GM23338 (cell line): ENCODE measurements around the gene MC4R. TPM values are rescaled to one million over a fixed set of nuclear protein-coding genes. Genes with fewer than 3 reads are reported as not detected.

Source experiments
- ATAC-seq: fragments of 200-7000 bp; cut with Tn5 transposase; 3 replicates; pipeline ENCODE4 v1.9.1; 2020
- DNase-seq: peaks from one replicate; pipeline ENCODE4 v3.0.0-alpha.2; 2015; ENCODE audit warnings: low spot score
- H2AFZ ChIP-seq: fragments of 200-600 bp; sonication (generic); 2 replicates; pipeline ENCODE4 v1.8.0; 2016; ENCODE audit warnings: antibody characterized with exemption, mild to moderate bottlenecking, moderate library complexity
- H3F3A ChIP-seq: fragments of 200-600 bp; sonication (generic); replicated peaks from 2 replicates; pipeline ENCODE4 v1.8.0; 2017; ENCODE audit warnings: antibody characterized with exemption, mixed run types, low read depth
- H3K27ac ChIP-seq: fragments of 200-600 bp; sonication (generic); 2 replicates; pipeline ENCODE4 v1.6.1; 2016; ENCODE audit warnings: low read depth
- H3K27me3 ChIP-seq: fragments of 200-600 bp; sonication (generic); 2 replicates; pipeline ENCODE4 v1.8.0; 2016; ENCODE audit warnings: mild to moderate bottlenecking, mixed run types, moderate library complexity; ENCODE audit not compliant: insufficient read depth
- H3K36me3 ChIP-seq: fragments of 200-600 bp; sonication (generic); 2 replicates; pipeline ENCODE4 v1.8.0; 2016; ENCODE audit warnings: mild to moderate bottlenecking; ENCODE audit not compliant: insufficient read depth
- H3K4me1 ChIP-seq: fragments of 200-600 bp; sonication (generic); 2 replicates; pipeline ENCODE4 v1.8.0; 2016; ENCODE audit warnings: mild to moderate bottlenecking, moderate library complexity; ENCODE audit not compliant: insufficient read depth
- H3K4me2 ChIP-seq: fragments of 200-600 bp; sonication (generic); 2 replicates; pipeline ENCODE4 v1.7.1; 2017; ENCODE audit warnings: mixed run types
- H3K4me3 ChIP-seq: fragments of 200-600 bp; sonication (generic); 2 replicates; pipeline ENCODE4 v1.6.1; 2016; ENCODE audit warnings: mixed run types
- H3K79me2 ChIP-seq: fragments of 200-600 bp; sonication (generic); replicated peaks from 2 replicates; pipeline ENCODE4 v1.8.0; 2017; ENCODE audit warnings: mild to moderate bottlenecking; ENCODE audit not compliant: insufficient read depth
- H3K9me2 ChIP-seq: fragments of 200-600 bp; sonication (generic); 2 replicates; pipeline ENCODE4 v1.8.0; 2017; ENCODE audit not compliant: insufficient read depth
- H4K20me1 ChIP-seq: fragments of 200-600 bp; sonication (generic); replicated peaks from 2 replicates; pipeline ENCODE4 v1.8.0; 2017; ENCODE audit warnings: mild to moderate bottlenecking; ENCODE audit not compliant: insufficient read depth
- H3K27ac Mint-ChIP-seq: 2 replicates; pipeline ENCODE4 v1.8.0; 2020; ENCODE audit warnings: inconsistent platforms, mild to moderate bottlenecking, moderate library complexity, mixed read lengths
- H3K27me3 Mint-ChIP-seq: 3 replicates; pipeline ENCODE4 v1.8.0; 2022; ENCODE audit warnings: low read depth, mild to moderate bottlenecking, moderate library complexity, mixed read lengths, inconsistent platforms; ENCODE audit not compliant: insufficient read depth, poor library complexity
- H3K36me3 Mint-ChIP-seq: 3 replicates; pipeline ENCODE4 v1.8.0; 2021; ENCODE audit warnings: low read depth, mild to moderate bottlenecking, inconsistent platforms, moderate library complexity, mixed read lengths
- H3K4me1 Mint-ChIP-seq: 3 replicates; pipeline ENCODE4 v1.8.0; 2020; ENCODE audit warnings: mild to moderate bottlenecking, inconsistent platforms, mixed read lengths
- H3K4me3 Mint-ChIP-seq: 3 replicates; pipeline ENCODE4 v1.8.0; 2021; ENCODE audit warnings: moderate library complexity, mild to moderate bottlenecking, inconsistent platforms, mixed read lengths
- H3K9me3 Mint-ChIP-seq: 3 replicates; pipeline ENCODE4 v1.8.0; 2020; ENCODE audit warnings: moderate library complexity, mild to moderate bottlenecking, inconsistent platforms, mixed read lengths
- CREB1 ChIP-seq: fragments of 250-450 bp; sonication (Bioruptor Pico); IDR thresholded peaks from 2 replicates; pipeline ENCODE4 v1.5.0; 2020; ENCODE audit warnings: low read depth, mild to moderate bottlenecking, moderate library complexity
- ETS1 ChIP-seq: IDR thresholded peaks from 2 replicates; pipeline ENCODE4 v1.6.1; 2016; ENCODE audit warnings: antibody characterized with exemption
- EZH2 ChIP-seq: fragments of 200-600 bp; sonication (generic); IDR thresholded peaks from one replicate; pipeline ENCODE4 v1.8.0; 2017; ENCODE audit warnings: antibody characterized with exemption, mild to moderate bottlenecking, low read depth; ENCODE audit not compliant: unreplicated experiment
- EZH2phosphoT487 ChIP-seq: fragments of 200-600 bp; sonication (generic); IDR thresholded peaks from one replicate; pipeline ENCODE4 v1.8.1; 2018; ENCODE audit warnings: antibody characterized with exemption; ENCODE audit not compliant: unreplicated experiment
- JUNB ChIP-seq: IDR thresholded peaks from one replicate; pipeline ENCODE4 v1.6.1; 2016; ENCODE audit warnings: antibody characterized with exemption; ENCODE audit not compliant: unreplicated experiment
- NANOG ChIP-seq: IDR thresholded peaks from 2 replicates; pipeline ENCODE4 v1.6.1; 2016; ENCODE audit warnings: antibody characterized with exemption, borderline replicate concordance
- REST ChIP-seq: IDR thresholded peaks from one replicate; pipeline ENCODE4 v1.6.1; 2018; ENCODE audit warnings: antibody characterized with exemption; ENCODE audit not compliant: unreplicated experiment
- STAT1 ChIP-seq: IDR thresholded peaks from one replicate; pipeline ENCODE4 v1.6.1; 2016; ENCODE audit warnings: antibody characterized with exemption; ENCODE audit not compliant: unreplicated experiment
- ZNF114 ChIP-seq: fragments of 250-450 bp; sonication (Bioruptor Pico); IDR thresholded peaks from 2 replicates; pipeline ENCODE4 v1.5.0; 2020; ENCODE audit warnings: mild to moderate bottlenecking, moderate library complexity
- ZNF331 ChIP-seq: fragments of 250-450 bp; sonication (Bioruptor Pico); IDR thresholded peaks from 2 replicates; pipeline ENCODE4 v1.5.0; 2020; ENCODE audit warnings: low read depth, mild to moderate bottlenecking, moderate library complexity
- ZNF462 ChIP-seq: fragments of 250-450 bp; sonication (Bioruptor Pico); IDR thresholded peaks from 2 replicates; pipeline ENCODE4 v1.5.0; 2020; ENCODE audit warnings: mild to moderate bottlenecking, moderate library complexity
- polyA plus RNA-seq: library from polyadenylated mRNA; unstranded; fragments of >200 nt; fragmentation: Nextera tagmentation; extraction: Ambion mirVana; gene quantifications from 2 replicates; pipeline ENCODE4 v1.2.1, GENCODE V29; 2016
- total RNA-seq: library from RNA; depleted of rRNA; stranded (reverse); fragments of >200 nt; shearing (Covaris generic); gene quantifications from 2 replicates; pipeline ENCODE4 v1.2.3, GENCODE V29; 2014

Gene MC4R
- total and polyA plus RNA-seq, 2 experiments from 2014 or later: not detected

GRCh38 chr18:60404486-60405085 lies 32.0 kb upstream of the MC4R start:
- no peak overlapping the region for H3K4me2 ChIP-seq
- H3K9me3 Mint-ChIP-seq: no peaks in the 10 kb centered on the region
- no peak overlapping the region for H2AFZ ChIP-seq
- no peaks in the 10 kb centered on the region for H3K27me3 ChIP-seq
- no peak for ATAC-seq
- no peaks in the 10 kb centered on the region for H3K79me2 ChIP-seq
- peaks cover 9% of the 10 kb centered on the region; the same call in 2 of the 3 replicates for H3K4me1 Mint-ChIP-seq
- no peaks in the 10 kb centered on the region for H3K36me3 Mint-ChIP-seq
- H3K4me3 ChIP-seq: no peak overlapping the region
- H3F3A ChIP-seq: no peaks in the 10 kb centered on the region
- DNase-seq: no peak
- no peaks in the 10 kb centered on the region for H4K20me1 ChIP-seq
- peaks cover 6% of the 10 kb centered on the region for H3K27me3 Mint-ChIP-seq
- no peak overlapping the region for H3K27ac Mint-ChIP-seq
- TF ChIP-seq JUNB (no peak), ZNF331 (CRISPR knock-in tag) (no peak), NANOG (no peak), CREB1 (no peak), REST (no peak), EZH2 (no peak), ZNF114 (CRISPR knock-in tag) (no peak), EZH2phosphoT487 (no peak), STAT1 (no peak)
- H3K9me2 ChIP-seq: no peaks in the 10 kb centered on the region
- no peak overlapping the region for H3K4me3 Mint-ChIP-seq
- H3K36me3 ChIP-seq: no peaks in the 10 kb centered on the region
- H3K27ac ChIP-seq: no peak overlapping the region
- H3K4me1 ChIP-seq: peaks cover 8% of the 10 kb centered on the region

- no peak overlapping the region for H3K27ac ChIP-seq
- no peaks in the 10 kb centered on the region for H3K79me2 ChIP-seq
- DNase-seq (no peak), ATAC-seq (no peak)
- Mint-ChIP-seq H3K27me3 (peaks cover 6% of the 10 kb centered on the region), H3K9me3 (no peaks in the 10 kb centered on the region), H3K4me3 (no peak overlapping the region), H3K4me1 (no peaks in the 10 kb centered on the region; the same call in 2 of the 3 replicates), H3K36me3 (no peaks in the 10 kb centered on the region), H3K27ac (no peak overlapping the region)
- H3K4me1 ChIP-seq: peaks cover 2% of the 10 kb centered on the region; the same call in 1 of the 2 replicates
- no peaks in the 10 kb centered on the region for H3F3A ChIP-seq
- no peak for TF ChIP-seq EZH2
- TF ChIP-seq JUNB: no peak
- TF ChIP-seq ZNF462: no peak
- TF ChIP-seq ETS1: no peak
- TF ChIP-seq ZNF114 (CRISPR knock-in tag): no peak
- no peaks in the 10 kb centered on the region for H4K20me1 ChIP-seq
- H3K36me3 ChIP-seq: no peaks in the 10 kb centered on the region
- H2AFZ ChIP-seq: no peak overlapping the region
- no peaks in the 10 kb centered on the region for H3K9me2 ChIP-seq
- no peak overlapping the region for H3K4me3 ChIP-seq
- H3K27me3 ChIP-seq: no peaks in the 10 kb centered on the region
- H3K4me2 ChIP-seq: no peak overlapping the region
Observed at GRCh38 chr18:60401346-60401745, 28.8 kb upstream of the MC4R start.
